GM19395 (cell line): ENCODE results near the gene IL18.
"Not testable (repeated sequence)": the region's sequence is repeated elsewhere in the genome, so short reads cannot be mapped to it uniquely, and the experiment has no call there.

Experiments
- ATAC-seq: cut with Tn5 transposase; IDR thresholded peaks from one replicate; pipeline ENCODE4 v1.9.1; 2021; ENCODE audit warnings: mild to moderate bottlenecking, moderate library complexity; ENCODE audit not compliant: unreplicated experiment

IL18 gene

GRCh38 chr11:112172362-112172994, 8.6 kb upstream of the IL18 start:
- peak; percentile 68 for ATAC-seq

GRCh38 chr11:112167145-112167544, 3.3 kb upstream of the IL18 start, which contains the start of gene TEX12:
Gene TEX12, plus strand, starts transcription at chr11:112167372. Its CDS starts 1,897 bp downstream, at chr11:112169269.
- ATAC-seq: no peak

- no peak for ATAC-seq
These were observed 2.7 kb upstream of the IL18 start for GRCh38 chr11:112166562-112166961.

GRCh38 chr11:112165049-112165448, 1.2 kb upstream of the IL18 start:
- no peak for ATAC-seq

- no peak for ATAC-seq
These were observed 940 bp downstream of the IL18 start for GRCh38 chr11:112162761-112163546.

- ATAC-seq: not testable (repeated sequence)
These were observed 1.7 kb downstream of the IL18 start for GRCh38 chr11:112162200-112162599.

GRCh38 chr11:112161012-112161411, 2.9 kb downstream of the IL18 start:
- no peak for ATAC-seq

- ATAC-seq: no peak
These were observed 3.6 kb downstream of the IL18 start for GRCh38 chr11:112160091-112160848.

- ATAC-seq: no peak
These were observed 4.5 kb downstream of the IL18 start for GRCh38 chr11:112159098-112160065.

GRCh38 chr11:112156956-112157766, 6.7 kb downstream of the IL18 start:
- no peak for ATAC-seq

GRCh38 chr11:112156153-112156955, 7.5 kb downstream of the IL18 start:
- no peak for ATAC-seq

GRCh38 chr11:112150517-112150916, 13.4 kb downstream of the IL18 start:
- ATAC-seq: no peak

GRCh38 chr11:112143597-112143996, 20.3 kb downstream of the IL18 start:
- ATAC-seq: no peak

- ATAC-seq: no peak
These were observed 29.4 kb downstream of the IL18 start for GRCh38 chr11:112134473-112134872.

GRCh38 chr11:112132737-112133136, 31.2 kb downstream of the IL18 start:
- no peak for ATAC-seq

GRCh38 chr11:112129656-112130055, 34.2 kb downstream of the IL18 start:
- ATAC-seq: no peak

GRCh38 chr11:112128483-112129121, 35.3 kb downstream of the IL18 start:
- no peak for ATAC-seq

- no peak for ATAC-seq
These were observed 36.8 kb downstream of the IL18 start for GRCh38 chr11:112127056-112127455.
